Sigmoid colon (tissue), 7 donors: ENCODE data around the gene ULK3. TPM values are rescaled to one million over a fixed set of nuclear protein-coding genes. Genes with fewer than 3 reads are reported as not detected.

ENCODE experiments used
- DNase-seq: peaks from one replicate; pipeline ENCODE4 v3.0.0-alpha.2; 2019
- H3K27ac ChIP-seq, 4 donors: fragments of 200-600 bp; sonication (generic); one replicate each; pipeline ENCODE4 v1.5.1; 2016 to 2019; ENCODE audit warnings: mild to moderate bottlenecking in 1 of 4
- H3K27me3 ChIP-seq, 3 donors: fragments of 200-600 bp; sonication (generic); one replicate each; pipeline ENCODE4 v1.5.1; 2019; ENCODE audit warnings: mild to moderate bottlenecking in 1 of 3
- H3K36me3 ChIP-seq, 4 donors: fragments of 200-600 bp; sonication (generic); one replicate each; pipeline ENCODE4 v1.5.1; 2016 to 2019
- H3K4me1 ChIP-seq, 4 donors: fragments of 200-600 bp; sonication (generic); one replicate each; pipeline ENCODE4 v1.5.1; 2017 to 2019
- H3K4me3 ChIP-seq, 4 donors: fragments of 200-600 bp; sonication (generic); one replicate each; pipeline ENCODE4 v1.5.1; 2017 to 2019; ENCODE audit warnings: mild to moderate bottlenecking in 2 of 4, moderate library complexity in 1 of 4
- H3K9me3 ChIP-seq, 4 donors: fragments of 200-600 bp in 3 of 4; sonication (generic) in 3 of 4; one replicate each; pipeline versions ENCODE4 v1.5.1 to v1.6.1; 2013 to 2019
- EP300 ChIP-seq, 4 donors: sonication (generic); formaldehyde crosslinking; IDR thresholded peaks; one replicate each; pipeline ENCODE4 v1.6.1; 2017; ENCODE audit warnings: antibody characterized with exemption in 4 of 4
- POLR2A ChIP-seq, 2 donors: fragments of 450-650 bp; IDR thresholded peaks; one replicate each; pipeline ENCODE4 v1.6.1; 2016; ENCODE audit warnings: antibody characterized with exemption in 2 of 2, mild to moderate bottlenecking in 2 of 2, moderate library complexity in 2 of 2
- POLR2AphosphoS5 ChIP-seq, 4 donors: sonication (generic); formaldehyde crosslinking; IDR thresholded peaks; one replicate each; pipeline ENCODE4 v1.6.1; 2017; ENCODE audit warnings: antibody characterized with exemption in 4 of 4
- WGBS, 2 donors: extraction: QIAGEN DNeasy Blood & Tissue Kit; methylation state at CpG; one replicate each; pipeline ENCODE4 v1.1.7; 2013; 5-methylcytosine and 5-hydroxymethylcytosine counted together
- intact Hi-C: fragments of 100-400 bp; cut with DNase I; formaldehyde crosslinking; loops from one replicate; pipeline ENCODE4 v1.15.1; 2023
- polyA plus RNA-seq, 3 donors: library from polyadenylated mRNA; stranded (reverse); fragments of 200-250 nt; gene quantifications; one replicate each; pipeline ENCODE4 v1.2.3, GENCODE V29; 2013
- total RNA-seq, 4 donors: library from RNA; depleted of rRNA; stranded (reverse); fragments of >200 nt; gene quantifications; one replicate each; pipeline ENCODE4 v1.1.0, GENCODE V29; 2016
- TF ChIP-seq, protein P1 (sequence below), 4 experiments: fragments of 450-650 bp in 3 of 4; fragments of 200-600 bp in 1 of 4; IDR thresholded peaks; one replicate each; pipeline ENCODE4 v1.5.1; 2016 to 2019; ENCODE audit warnings: antibody characterized with exemption in 4 of 4, mild to moderate bottlenecking in 3 of 4, moderate library complexity in 2 of 4
- donor health status: healthy with polysubstance abuse.
- donor health status: Bipolar disorder and iron deficiency.
- donor health status: healthy.

Gene ULK3
- total and polyA plus RNA-seq, 7 donors, result 21.1 to 48.6 (median 46.8) TPM

DNA sequence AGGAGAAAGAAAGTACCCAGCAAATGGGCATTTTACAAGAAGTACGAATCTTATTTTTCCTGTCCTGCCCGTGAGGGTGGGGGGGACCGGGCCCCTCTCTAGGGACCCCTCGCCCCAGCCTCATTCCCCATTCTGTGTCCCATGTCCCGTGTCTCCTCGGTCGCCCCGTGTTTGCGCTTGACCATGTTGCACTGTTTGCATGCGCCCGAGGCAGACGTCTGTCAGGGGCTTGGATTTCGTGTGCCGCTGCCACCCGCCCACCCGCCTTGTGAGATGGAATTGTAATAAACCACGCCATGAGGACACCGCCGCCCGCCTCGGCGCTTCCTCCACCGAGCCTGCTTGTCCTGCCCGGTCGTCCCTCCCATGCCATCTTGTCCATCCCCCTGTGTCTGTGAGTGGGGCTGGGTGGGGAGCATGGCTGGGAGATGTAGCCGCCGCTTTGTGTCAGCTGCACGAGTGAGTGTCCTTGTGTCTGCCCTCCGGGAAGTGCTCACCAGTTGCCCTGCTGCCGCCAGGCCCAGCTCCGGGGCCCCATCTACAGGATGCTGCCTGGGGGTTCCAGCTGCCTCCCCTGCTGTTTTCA is 40.0 kb downstream of the ULK3 start:
- Histone ChIP-seq H3K9me3 (no peaks in the 10 kb centered on the region), H3K4me3 (no peak overlapping the region), H3K27ac (no peak overlapping the region), H3K4me1 (peaks cover 0 to 9% (median 5%) of the 10 kb centered on the region in 4 donors), H3K36me3 (peaks cover 0 to 48% (median 9%) of the 10 kb centered on the region in 4 donors), H3K27me3 (no peaks in the 10 kb centered on the region)
- TF ChIP-seq POLR2A (IDR thresholded peaks at IDR 0.05) (no peak), POLR2AphosphoS5 (IDR thresholded peaks at IDR 0.05) (no peak), EP300 (IDR thresholded peaks at IDR 0.05) (no peak)
- TF ChIP-seq, protein P1, sequence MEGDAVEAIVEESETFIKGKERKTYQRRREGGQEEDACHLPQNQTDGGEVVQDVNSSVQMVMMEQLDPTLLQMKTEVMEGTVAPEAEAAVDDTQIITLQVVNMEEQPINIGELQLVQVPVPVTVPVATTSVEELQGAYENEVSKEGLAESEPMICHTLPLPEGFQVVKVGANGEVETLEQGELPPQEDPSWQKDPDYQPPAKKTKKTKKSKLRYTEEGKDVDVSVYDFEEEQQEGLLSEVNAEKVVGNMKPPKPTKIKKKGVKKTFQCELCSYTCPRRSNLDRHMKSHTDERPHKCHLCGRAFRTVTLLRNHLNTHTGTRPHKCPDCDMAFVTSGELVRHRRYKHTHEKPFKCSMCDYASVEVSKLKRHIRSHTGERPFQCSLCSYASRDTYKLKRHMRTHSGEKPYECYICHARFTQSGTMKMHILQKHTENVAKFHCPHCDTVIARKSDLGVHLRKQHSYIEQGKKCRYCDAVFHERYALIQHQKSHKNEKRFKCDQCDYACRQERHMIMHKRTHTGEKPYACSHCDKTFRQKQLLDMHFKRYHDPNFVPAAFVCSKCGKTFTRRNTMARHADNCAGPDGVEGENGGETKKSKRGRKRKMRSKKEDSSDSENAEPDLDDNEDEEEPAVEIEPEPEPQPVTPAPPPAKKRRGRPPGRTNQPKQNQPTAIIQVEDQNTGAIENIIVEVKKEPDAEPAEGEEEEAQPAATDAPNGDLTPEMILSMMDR (IDR thresholded peaks at IDR 0.05), result no peak
- no peak for DNase-seq
- 88 to 92% methylated on average over 31 of the region's 31 CpGs for WGBS, 2 donors
- intact Hi-C loops, result no loop called here

DNA sequence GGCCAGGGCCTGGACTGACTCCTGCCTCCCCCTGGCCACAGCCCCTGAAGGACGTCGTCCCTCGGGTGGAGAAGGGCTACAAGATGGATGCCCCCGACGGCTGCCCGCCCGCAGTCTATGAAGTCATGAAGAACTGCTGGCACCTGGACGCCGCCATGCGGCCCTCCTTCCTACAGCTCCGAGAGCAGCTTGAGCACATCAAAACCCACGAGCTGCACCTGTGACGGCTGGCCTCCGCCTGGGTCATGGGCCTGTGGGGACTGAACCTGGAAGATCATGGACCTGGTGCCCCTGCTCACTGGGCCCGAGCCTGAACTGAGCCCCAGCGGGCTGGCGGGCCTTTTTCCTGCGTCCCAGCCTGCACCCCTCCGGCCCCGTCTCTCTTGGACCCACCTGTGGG is 40.7 kb downstream of the ULK3 start:
- intact Hi-C loops, result no loop called here
- TF ChIP-seq POLR2AphosphoS5 (IDR thresholded peaks at IDR 0.05) (no peak), POLR2A (IDR thresholded peaks at IDR 0.05) (no peak), EP300 (IDR thresholded peaks at IDR 0.05) (no peak)
- TF ChIP-seq, protein P1 (IDR thresholded peaks at IDR 0.05), result no peak
- Histone ChIP-seq H3K36me3 (peaks cover 0 to 48% (median 9%) of the 10 kb centered on the region in 4 donors), H3K4me3 (no peak overlapping the region), H3K4me1 (peaks cover 0 to 9% (median 5%) of the 10 kb centered on the region in 4 donors), H3K9me3 (no peaks in the 10 kb centered on the region), H3K27me3 (no peaks in the 10 kb centered on the region), H3K27ac (no peak overlapping the region)
- DNase-seq, result no peak
- 92 to 94% methylated on average over 20 of the region's 20 CpGs for WGBS, 2 donors

DNA sequence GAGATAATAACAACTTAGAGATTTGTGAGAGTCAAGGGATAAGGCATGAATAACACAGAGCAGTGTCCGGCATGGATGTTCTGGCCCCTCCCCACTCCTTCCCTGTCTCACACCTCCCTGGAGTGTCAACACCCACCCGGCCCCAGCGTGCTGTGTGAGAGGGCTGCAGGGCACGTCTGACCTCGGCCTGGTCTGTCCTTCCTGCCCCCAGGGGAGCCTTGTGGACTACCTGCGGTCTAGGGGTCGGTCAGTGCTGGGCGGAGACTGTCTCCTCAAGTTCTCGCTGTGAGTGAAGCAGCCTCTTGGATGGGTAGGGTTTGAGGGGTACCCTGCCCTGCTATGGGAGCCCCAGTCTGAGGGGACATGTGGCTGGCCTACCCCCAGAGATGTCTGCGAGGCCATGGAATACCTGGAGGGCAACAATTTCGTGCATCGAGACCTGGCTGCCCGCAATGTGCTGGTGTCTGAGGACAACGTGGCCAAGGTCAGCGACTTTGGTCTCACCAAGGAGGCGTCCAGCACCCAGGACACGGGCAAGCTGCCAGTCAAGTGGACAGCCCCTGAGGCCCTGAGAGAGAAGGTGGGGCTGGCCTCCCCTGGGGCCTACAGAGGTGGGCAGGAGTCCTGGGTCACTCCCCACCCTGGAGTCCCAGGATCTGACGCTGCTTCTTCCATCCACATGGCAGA is 41.5 kb downstream of the ULK3 start:
- Histone ChIP-seq H3K4me3 (no peak overlapping the region), H3K9me3 (no peaks in the 10 kb centered on the region), H3K27ac (no peak overlapping the region), H3K36me3 (peaks cover 0 to 48% (median 9%) of the 10 kb centered on the region in 4 donors), H3K27me3 (no peaks in the 10 kb centered on the region), H3K4me1 (peaks cover 0 to 9% (median 5%) of the 10 kb centered on the region in 4 donors)
- intact Hi-C loops, result no loop called here
- whole genome bisulfite sequencing, 2 donors, result 88 to 90% methylated on average over 18 of the region's 18 CpGs
- no peak for DNase-seq
- TF ChIP-seq EP300 (IDR thresholded peaks at IDR 0.05) (no peak), POLR2AphosphoS5 (IDR thresholded peaks at IDR 0.05) (no peak)

GRCh38 chr15:74800559-74801094 is 42.3 kb downstream of the ULK3 start:
- Histone ChIP-seq H3K4me1 (peaks cover 0 to 9% (median 5%) of the 10 kb centered on the region in 4 donors), H3K36me3 (peaks cover 0 to 48% (median 9%) of the 10 kb centered on the region in 4 donors)
- intact Hi-C loops, result loop anchor here (1.0 kb wide), 2 partner anchors 18 to 29 kb away; partner anchors contain the start of gene CSK

More at GRCh38 chr15:74800559-74801094, 42.3 kb downstream of the ULK3 start:
- Histone ChIP-seq H3K4me3 (no peak overlapping the region), H3K9me3 (no peaks in the 10 kb centered on the region), H3K27ac (no peak overlapping the region), H3K27me3 (no peaks in the 10 kb centered on the region)
- WGBS, 2 donors, result 82 to 88% methylated on average over 20 of the region's 20 CpGs
- TF ChIP-seq POLR2AphosphoS5 (IDR thresholded peaks at IDR 0.05) (no peak), POLR2A (IDR thresholded peaks at IDR 0.05) (no peak), EP300 (IDR thresholded peaks at IDR 0.05) (no peak)
- TF ChIP-seq, protein P1 (IDR thresholded peaks at IDR 0.05), result no peak
- no peak for DNase-seq
